ENCODE results near the gene MT1F. TPM values are rescaled to one million over a fixed set of nuclear protein-coding genes. Genes with fewer than 3 reads are reported as not detected.

The MT1F gene
- total RNA-seq, 1 experiment from 2014 or later, result not detected

DNA sequence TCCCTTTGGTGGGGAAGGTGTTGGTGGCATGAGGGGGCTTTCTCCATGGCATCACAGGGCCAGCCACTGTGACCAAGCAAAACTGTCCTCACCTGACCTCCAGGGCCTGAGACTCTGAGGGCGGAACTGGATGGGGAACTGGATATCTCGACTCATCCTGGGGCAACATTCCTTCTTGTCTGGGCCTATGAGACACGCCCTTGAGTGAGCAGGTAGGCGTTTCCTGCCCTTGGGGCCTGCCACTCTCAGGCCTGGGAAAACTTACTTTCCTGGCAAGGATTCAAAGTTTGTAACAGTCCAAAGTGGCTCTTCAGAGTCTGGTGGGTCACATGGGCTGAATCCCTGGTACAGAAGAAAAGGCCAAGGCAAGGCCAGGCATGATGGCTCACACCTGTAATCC is 34.1 kb downstream of the MT1F start:
- DNase-seq (ENCODE audit: low read depth), result peak; percentile 39

DNA sequence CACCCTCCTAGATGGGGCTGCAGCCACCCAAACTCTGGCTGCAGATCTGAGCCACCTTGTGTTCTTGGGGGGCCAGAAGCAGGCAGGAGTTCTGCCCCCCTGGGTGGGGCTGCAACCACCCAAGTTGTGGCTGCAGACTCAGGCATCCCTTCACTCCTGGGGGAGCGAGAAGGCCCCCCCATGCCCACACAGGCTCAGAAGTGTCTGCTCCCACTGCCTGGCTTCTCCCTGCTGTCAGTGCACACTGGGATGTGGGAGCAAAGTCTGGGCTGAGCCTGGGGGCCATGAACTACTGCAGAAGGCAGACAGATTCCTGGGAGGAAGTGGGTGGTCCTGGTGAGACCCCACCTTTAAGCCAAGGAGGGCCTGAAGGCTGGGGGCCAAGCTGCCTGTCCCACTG is 37.5 kb downstream of the MT1F start:
- DNase-seq (ENCODE audit: low read depth), result no peak

DNA sequence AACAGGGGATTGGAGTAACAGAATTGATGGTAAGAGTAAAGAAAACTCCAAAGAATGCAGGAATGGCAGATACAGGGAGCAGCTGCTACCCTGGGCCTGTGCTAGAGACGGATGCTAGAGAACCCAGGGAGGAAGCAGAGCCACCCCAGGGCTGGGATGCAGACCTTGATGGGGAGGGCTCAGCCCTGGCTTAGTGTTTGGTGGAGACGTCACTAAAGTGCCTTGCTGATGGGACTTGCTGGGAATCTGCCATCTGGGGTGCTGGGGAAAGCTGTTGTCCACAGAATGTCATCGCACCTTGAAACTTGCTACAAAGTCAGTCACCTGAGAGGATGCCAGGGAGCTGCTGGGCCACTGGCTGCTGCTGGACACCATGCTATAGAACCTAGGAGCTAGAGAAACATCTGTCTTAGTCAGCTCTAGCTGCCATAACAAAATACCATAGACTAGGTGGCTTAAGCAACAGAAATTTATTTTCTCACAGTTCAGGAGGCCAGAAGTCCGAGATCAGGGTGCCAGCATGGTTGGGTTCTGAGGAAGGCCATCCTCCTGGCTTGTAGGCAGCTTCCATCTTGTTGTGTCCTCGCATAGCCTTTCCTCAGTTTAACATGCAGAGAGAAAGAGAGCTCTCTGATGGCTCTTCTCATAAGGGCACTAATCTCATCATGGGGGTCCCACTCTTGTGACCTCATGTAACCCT is 39.8 kb downstream of the MT1F start:
- DNase-seq (ENCODE audit: low read depth), result no peak

DNA sequence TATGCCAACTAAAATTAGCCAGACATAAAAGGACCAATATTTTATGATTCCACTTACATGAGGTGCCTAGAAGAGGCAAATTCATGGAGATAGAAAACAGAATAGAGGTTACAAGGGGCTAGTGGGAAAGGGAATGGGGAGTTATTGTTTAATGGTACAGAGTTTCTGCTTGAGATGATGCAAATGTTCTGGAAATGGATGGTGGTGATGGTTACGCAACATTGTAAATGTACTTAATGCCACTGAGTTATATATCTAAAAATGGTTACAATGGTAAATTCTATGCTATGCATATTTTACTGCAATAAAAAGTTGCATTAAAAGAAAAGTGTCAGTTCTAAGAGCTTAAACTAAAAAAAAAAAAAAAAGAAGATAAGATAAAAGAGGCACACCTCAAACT is 42.4 kb downstream of the MT1F start:
- DNase-seq (ENCODE audit: low read depth), result no peak

DNA sequence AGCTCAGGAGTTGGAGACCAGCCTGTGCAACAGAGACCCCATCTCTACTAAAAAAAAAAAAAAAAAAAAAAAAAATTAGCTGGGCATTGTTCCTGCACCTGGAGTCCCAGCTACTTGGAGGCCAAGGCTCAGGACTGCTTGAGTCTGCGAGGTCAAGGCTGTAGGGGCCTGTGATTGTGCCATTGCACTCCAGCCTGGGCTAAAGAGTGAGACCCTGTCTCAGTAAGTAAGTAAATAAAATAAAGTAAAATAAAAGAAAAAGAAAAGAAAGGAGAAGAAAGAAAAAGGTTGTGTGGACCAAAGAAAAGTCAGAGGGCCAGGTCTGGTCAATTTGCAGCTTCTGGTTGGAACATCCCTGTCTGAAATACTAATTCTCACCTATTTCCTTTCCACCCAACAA is 42.9 kb downstream of the MT1F start:
- no peak for DNase-seq (ENCODE audit: low read depth)

DNA sequence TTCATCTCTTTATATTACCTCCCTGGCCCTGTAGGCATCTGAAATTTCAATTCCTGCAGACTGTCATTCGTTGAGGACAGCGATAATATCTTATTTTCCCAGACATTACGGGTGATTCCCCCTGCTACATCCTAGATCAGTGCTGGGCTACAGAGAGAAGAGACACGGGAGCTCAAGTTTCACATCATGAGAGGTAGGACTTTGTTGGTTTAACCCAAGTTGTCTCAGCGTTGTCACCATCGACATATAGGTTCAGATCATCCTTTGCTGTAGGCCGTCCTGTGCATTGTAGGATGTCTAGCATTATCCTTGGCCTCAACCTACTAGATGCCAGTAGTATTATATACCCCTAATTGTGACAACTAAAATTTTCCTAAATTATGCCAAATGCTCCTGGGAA is 43.8 kb downstream of the MT1F start:
- DNase-seq (ENCODE audit: low read depth), result no peak

DNA sequence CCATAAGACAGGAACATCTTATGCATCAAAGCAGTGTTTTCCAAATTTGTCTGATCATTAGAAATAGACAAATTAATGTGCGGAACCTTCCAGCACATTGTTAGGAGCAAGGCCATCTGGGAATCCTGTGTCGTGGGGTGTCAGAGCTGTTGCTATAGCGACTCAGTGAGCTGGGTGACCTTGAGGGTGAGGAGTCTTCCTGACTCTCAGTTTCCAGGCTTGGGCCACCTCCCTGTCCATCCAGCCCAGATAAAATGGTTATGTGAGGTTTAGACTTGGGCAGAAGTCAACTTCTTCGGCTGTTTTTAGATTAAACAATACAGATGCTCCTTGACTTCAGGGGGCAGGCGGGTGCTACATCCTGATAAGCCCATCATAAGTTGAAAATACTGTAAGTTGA is 45.1 kb downstream of the MT1F start:
- DNase-seq (ENCODE audit: low read depth), result no peak

Other genes with a start within 250 kb of the MT1F start
- gene AMFR, start 232.4 kb upstream of the MT1F start, total RNA-seq (2014; rRNA removed), result 132 and 134 TPM in 2 replicates
- 78.5 and 86.0 TPM in 2 replicates for gene NUDT21, start 206.6 kb upstream of the MT1F start, total RNA-seq (2014; rRNA removed)
- gene OGFOD1, start 206.4 kb upstream of the MT1F start, total RNA-seq (2014; rRNA removed), result 101 and 127 TPM in 2 replicates
- gene BBS2, start 137.9 kb upstream of the MT1F start, total RNA-seq (2014; rRNA removed), result 27.1 and 37.1 TPM in 2 replicates
- not detected in 2 replicates for gene MT4, start 92.9 kb upstream of the MT1F start, total RNA-seq (2014; rRNA removed)
- gene MT3, start 68.4 kb upstream of the MT1F start, total RNA-seq (2014; rRNA removed), result not detected in 2 replicates
- gene MT2A, start 49.4 kb upstream of the MT1F start, total RNA-seq (2014; rRNA removed), result 632 and 1,404 TPM in 2 replicates
- 712 and 733 TPM in 2 replicates for gene MT1E, start 32.2 kb upstream of the MT1F start, total RNA-seq (2014; rRNA removed)
- 2.2 and 4.2 TPM in 2 replicates for gene MT1M, start 25.3 kb upstream of the MT1F start, total RNA-seq (2014; rRNA removed)
- gene MT1A, start 19.3 kb upstream of the MT1F start, total RNA-seq (2014; rRNA removed), result 2.4 and 4.2 TPM in 2 replicates
- not detected in 2 replicates for gene MT1B, start 6.1 kb upstream of the MT1F start, total RNA-seq (2014; rRNA removed)
- 1.9 TPM in 1 of 2 replicates, not detected in the other for gene MT1G, start 10.1 kb downstream of the MT1F start, total RNA-seq (2014; rRNA removed)
- not detected in 2 replicates for gene MT1H, start 11.9 kb downstream of the MT1F start, total RNA-seq (2014; rRNA removed)
- 68.7 and 172 TPM in 2 replicates for gene MT1X, start 24.5 kb downstream of the MT1F start, total RNA-seq (2014; rRNA removed)
- 80.5 and 81.9 TPM in 2 replicates for gene NUP93, start 72.2 kb downstream of the MT1F start, total RNA-seq (2014; rRNA removed)
- gene SLC12A3, start 207.2 kb downstream of the MT1F start, total RNA-seq (2014; rRNA removed), result 0.11 TPM in 1 of 2 replicates, not detected in the other

All from LHCN-M2 (cell line).